ENCODE results near the gene SLC39A13.

DNA sequence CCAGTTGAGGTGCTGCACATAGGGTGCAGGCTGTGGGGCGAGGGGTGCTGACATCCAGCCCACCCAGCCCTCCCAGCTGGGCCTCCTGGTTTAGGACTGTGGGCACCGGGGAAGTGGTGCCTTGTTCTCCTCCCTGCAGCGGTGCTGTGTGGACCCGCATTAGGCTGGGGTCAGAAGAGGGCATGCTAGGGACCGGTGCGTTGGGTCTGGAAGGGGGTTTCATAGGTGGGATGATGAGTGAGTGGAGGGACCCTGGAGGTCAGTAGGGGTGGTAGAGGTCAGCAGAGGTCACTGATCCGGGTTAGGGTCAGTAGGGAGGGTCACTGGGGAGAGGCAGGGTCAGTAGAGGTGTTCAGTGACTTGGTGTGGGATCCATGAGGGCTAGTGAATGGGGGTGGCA, 49.2 kb upstream of the SLC39A13 start:
- TF ChIP-seq EZH2 (IDR thresholded peaks at IDR 0.05; ENCODE audit: low read length, unreplicated experiment) = no peak
- TF ChIP-seq, protein P1, sequence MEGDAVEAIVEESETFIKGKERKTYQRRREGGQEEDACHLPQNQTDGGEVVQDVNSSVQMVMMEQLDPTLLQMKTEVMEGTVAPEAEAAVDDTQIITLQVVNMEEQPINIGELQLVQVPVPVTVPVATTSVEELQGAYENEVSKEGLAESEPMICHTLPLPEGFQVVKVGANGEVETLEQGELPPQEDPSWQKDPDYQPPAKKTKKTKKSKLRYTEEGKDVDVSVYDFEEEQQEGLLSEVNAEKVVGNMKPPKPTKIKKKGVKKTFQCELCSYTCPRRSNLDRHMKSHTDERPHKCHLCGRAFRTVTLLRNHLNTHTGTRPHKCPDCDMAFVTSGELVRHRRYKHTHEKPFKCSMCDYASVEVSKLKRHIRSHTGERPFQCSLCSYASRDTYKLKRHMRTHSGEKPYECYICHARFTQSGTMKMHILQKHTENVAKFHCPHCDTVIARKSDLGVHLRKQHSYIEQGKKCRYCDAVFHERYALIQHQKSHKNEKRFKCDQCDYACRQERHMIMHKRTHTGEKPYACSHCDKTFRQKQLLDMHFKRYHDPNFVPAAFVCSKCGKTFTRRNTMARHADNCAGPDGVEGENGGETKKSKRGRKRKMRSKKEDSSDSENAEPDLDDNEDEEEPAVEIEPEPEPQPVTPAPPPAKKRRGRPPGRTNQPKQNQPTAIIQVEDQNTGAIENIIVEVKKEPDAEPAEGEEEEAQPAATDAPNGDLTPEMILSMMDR (conservative IDR thresholded peaks at IDR 0.05; ENCODE audit: low read depth, low read length) = no peak
